SW480 (cell line): ENCODE data around the gene BUD23.

ENCODE experiments used
- DNase-seq: peaks from one replicate; pipeline ENCODE4 v3.0.0-alpha.2; 2016; ENCODE audit warnings: low spot score

The BUD23 gene

DNA sequence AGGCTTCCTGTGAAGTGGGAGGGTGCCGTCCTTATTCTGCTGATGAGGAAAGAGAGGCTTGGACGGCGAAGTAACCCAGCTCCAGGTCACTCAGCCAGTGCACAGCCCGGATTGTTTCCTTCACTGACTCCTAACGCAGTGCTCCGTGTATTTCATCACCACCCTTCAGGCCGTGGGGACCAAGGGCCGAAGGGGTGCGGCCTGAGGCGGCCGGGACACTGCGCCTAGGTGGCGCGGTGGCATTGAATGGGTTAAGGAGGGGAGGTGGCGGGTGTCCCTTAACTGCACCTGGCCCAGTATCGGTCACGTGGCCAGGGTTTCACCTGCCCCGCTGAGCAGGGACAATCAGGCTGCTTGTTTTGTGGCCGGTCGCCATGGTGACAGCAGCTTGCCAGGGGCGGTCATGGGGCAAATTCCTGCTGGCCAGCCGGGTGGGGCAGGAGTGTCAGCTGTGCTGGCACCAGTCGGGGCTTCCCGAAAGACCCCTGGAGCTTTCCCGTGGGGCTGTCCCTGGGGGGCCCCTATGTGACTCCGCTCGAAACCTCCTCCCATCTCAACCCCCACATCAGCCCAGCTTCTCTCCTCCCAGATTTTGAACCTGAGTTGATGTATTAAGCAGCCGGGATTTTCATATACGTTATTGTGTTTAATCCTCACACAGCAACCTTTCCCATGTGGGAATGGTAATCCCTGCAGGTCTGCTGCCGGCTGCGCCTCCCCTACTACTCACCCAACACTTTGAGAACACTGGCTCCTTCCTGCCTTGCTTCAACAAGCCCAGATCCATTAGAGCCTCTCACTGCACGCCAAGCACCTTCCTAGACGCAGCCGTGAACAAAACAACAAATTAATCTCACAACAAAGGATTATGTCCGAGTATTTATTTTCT, 59.6 kb downstream of the BUD23 start:
- DNase-seq: peak; percentile 100

DNA sequence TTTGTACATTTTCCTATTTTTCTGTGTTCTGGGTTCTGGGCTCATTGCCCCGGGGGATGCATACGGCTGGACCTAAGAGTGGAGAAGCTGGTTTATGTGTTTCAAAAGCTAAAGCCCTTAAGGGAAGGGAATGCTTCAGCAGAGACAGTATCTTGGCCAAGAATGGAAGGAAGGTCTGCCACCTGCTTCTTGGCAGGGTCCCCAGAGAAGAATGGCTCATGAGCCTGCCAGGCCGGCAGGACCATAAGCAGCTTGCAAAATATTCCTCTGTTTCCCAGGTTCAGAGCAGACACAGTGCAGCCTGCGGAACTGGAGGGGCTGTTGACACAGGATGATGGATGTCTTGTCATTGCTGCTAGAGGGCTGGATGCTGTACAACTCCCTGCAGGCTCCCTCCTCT, 63.0 kb downstream of the BUD23 start:
- no peak for DNase-seq
